WTC11 (cell line): Measurements from ENCODE around the gene PRKCE. TPM values are rescaled to one million over a fixed set of nuclear protein-coding genes. Genes with fewer than 3 reads are reported as not detected.

Source experiments
- ATAC-seq: fragments of 200-7000 bp; cut with Tn5 transposase; 2 replicates; pipeline ENCODE4 v1.10.0; 2021; ENCODE audit warnings: mild to moderate bottlenecking, moderate library complexity
- CTCF ChIA-PET: fragments of 300-600 bp; sonication (Branson Sonifier 250); formaldehyde crosslinking; loops from one replicate; lab custom pipeline; 2021; ENCODE audit warnings: antibody characterized with exemption; lab: Charles Lee
- POLR2A ChIA-PET: fragments of 350-600 bp; sonication (Branson Sonifier 250); formaldehyde crosslinking; loops from one replicate; lab custom pipeline; 2021; ENCODE audit warnings: antibody characterized with exemption; lab: Charles Lee
- DNase-seq: peaks from one replicate; pipeline ENCODE4 v3.0.0; 2021; ENCODE audit warnings: low spot score
- H3K27ac Mint-ChIP-seq: 2 replicates; pipeline ENCODE4 v1.8.0; 2021; ENCODE audit warnings: mixed read lengths
- H3K27me3 Mint-ChIP-seq: 2 replicates; pipeline ENCODE4 v1.8.0; 2021; ENCODE audit warnings: low read depth, mild to moderate bottlenecking, moderate library complexity, mixed read lengths
- H3K36me3 Mint-ChIP-seq: 2 replicates; pipeline ENCODE4 v1.8.0; 2021; ENCODE audit warnings: mixed read lengths
- H3K4me1 Mint-ChIP-seq: 2 replicates; pipeline ENCODE4 v1.8.0; 2022; ENCODE audit warnings: mixed read lengths
- H3K4me3 Mint-ChIP-seq: 2 replicates; pipeline ENCODE4 v1.8.0; 2021; ENCODE audit warnings: mild to moderate bottlenecking, moderate library complexity, mixed read lengths
- H3K9me3 Mint-ChIP-seq: 2 replicates; pipeline ENCODE4 v1.8.0; 2021; ENCODE audit warnings: mixed read lengths
- ARID4B ChIP-seq: sonication (generic); formaldehyde crosslinking; IDR thresholded peaks from 2 replicates; pipeline ENCODE4 v1.8.0; 2023; ENCODE audit warnings: missing genetic modification reagents, mild to moderate bottlenecking, borderline replicate concordance
- CREB1 ChIP-seq: sonication (generic); formaldehyde crosslinking; IDR thresholded peaks from 2 replicates; pipeline ENCODE4 v1.8.0; 2023; ENCODE audit warnings: mild to moderate bottlenecking, missing genetic modification reagents
- EMX1 ChIP-seq: fragments of 250-450 bp; sonication (Bioruptor Pico); IDR thresholded peaks from 2 replicates; pipeline ENCODE4 v1.8.0; 2021; ENCODE audit warnings: mild to moderate bottlenecking
- ESRRA ChIP-seq: sonication (generic); formaldehyde crosslinking; IDR thresholded peaks from 2 replicates; pipeline ENCODE4 v1.8.1; 2022; ENCODE audit warnings: mild to moderate bottlenecking, missing genetic modification reagents, borderline replicate concordance
- ETV6 ChIP-seq: sonication (generic); formaldehyde crosslinking; IDR thresholded peaks from 2 replicates; pipeline ENCODE4 v1.8.1; 2022; ENCODE audit warnings: mild to moderate bottlenecking, missing genetic modification reagents
- GTF2I ChIP-seq: fragments of 250-450 bp; sonication (Bioruptor Pico); conservative IDR thresholded peaks from 2 replicates; pipeline ENCODE4 v1.4.0; 2021; ENCODE audit warnings: mild to moderate bottlenecking
- HMGA2 ChIP-seq: fragments of 250-450 bp; sonication (Bioruptor Pico); IDR thresholded peaks from 2 replicates; pipeline ENCODE4 v1.4.0; 2021; ENCODE audit warnings: mild to moderate bottlenecking, moderate library complexity
- JAZF1 ChIP-seq: fragments of 250-450 bp; sonication (Bioruptor Pico); IDR thresholded peaks from 2 replicates; pipeline ENCODE4 v1.9.0; 2021; ENCODE audit warnings: moderate library complexity, mild to moderate bottlenecking, inconsistent platforms
- JUN ChIP-seq: sonication (generic); formaldehyde crosslinking; IDR thresholded peaks from 2 replicates; pipeline ENCODE4 v1.8.0; 2023; ENCODE audit warnings: mild to moderate bottlenecking, missing genetic modification reagents
- NFATC4 ChIP-seq: fragments of 250-450 bp; sonication (Bioruptor Pico); IDR thresholded peaks from 2 replicates; pipeline ENCODE4 v1.9.0; 2021; ENCODE audit warnings: mild to moderate bottlenecking
- NFE2L1 ChIP-seq: sonication (generic); formaldehyde crosslinking; IDR thresholded peaks from 2 replicates; pipeline ENCODE4 v1.8.1; 2023; ENCODE audit warnings: missing genetic modification reagents
- NR1H2 ChIP-seq: sonication (generic); formaldehyde crosslinking; IDR thresholded peaks from 2 replicates; pipeline ENCODE4 v1.9.0; 2021; ENCODE audit warnings: mild to moderate bottlenecking, moderate library complexity, missing genetic modification reagents
- NR3C1 ChIP-seq: sonication (generic); formaldehyde crosslinking; conservative IDR thresholded peaks from 2 replicates; pipeline ENCODE4 v1.8.1; 2023; ENCODE audit warnings: low read depth, mild to moderate bottlenecking, missing genetic modification reagents
- RORB ChIP-seq: fragments of 250-450 bp; sonication (Bioruptor Pico); IDR thresholded peaks from 2 replicates; pipeline ENCODE4 v1.9.0; 2021; ENCODE audit warnings: mild to moderate bottlenecking
- ZBTB21 ChIP-seq: sonication (generic); formaldehyde crosslinking; IDR thresholded peaks from 2 replicates; pipeline ENCODE4 v1.8.1; 2023; ENCODE audit warnings: mild to moderate bottlenecking, missing genetic modification reagents, borderline replicate concordance
- ZBTB43 ChIP-seq: sonication (generic); formaldehyde crosslinking; IDR thresholded peaks from 2 replicates; pipeline ENCODE4 v1.8.1; 2023; ENCODE audit warnings: mild to moderate bottlenecking, missing genetic modification reagents
- ZNF281 ChIP-seq: sonication (generic); formaldehyde crosslinking; IDR thresholded peaks from 2 replicates; pipeline ENCODE4 v1.8.0; 2023; ENCODE audit warnings: mild to moderate bottlenecking, missing genetic modification reagents
- ZNF423 ChIP-seq: fragments of 250-450 bp; sonication (Bioruptor Pico); IDR thresholded peaks from 2 replicates; pipeline ENCODE4 v2.1.2; 2022; ENCODE audit warnings: mild to moderate bottlenecking, moderate library complexity
- total RNA-seq: library from RNA; stranded (reverse); gene quantifications from 3 replicates; pipeline ENCODE4 v1.2.3, GENCODE V29; 2021
- TF ChIP-seq, protein P1 (sequence below): fragments of 250-450 bp; sonication (Bioruptor Pico); IDR thresholded peaks from 2 replicates; pipeline ENCODE4 v1.9.0; 2021; ENCODE audit warnings: mild to moderate bottlenecking, borderline replicate concordance
- TF ChIP-seq, protein P2 (sequence below): sonication (generic); formaldehyde crosslinking; IDR thresholded peaks from 2 replicates; pipeline ENCODE4 v1.8.0; 2022; ENCODE audit warnings: mild to moderate bottlenecking, missing genetic modification reagents

PRKCE gene
- total RNA-seq, 1 experiment from 2014 or later = 5.8 TPM

DNA sequence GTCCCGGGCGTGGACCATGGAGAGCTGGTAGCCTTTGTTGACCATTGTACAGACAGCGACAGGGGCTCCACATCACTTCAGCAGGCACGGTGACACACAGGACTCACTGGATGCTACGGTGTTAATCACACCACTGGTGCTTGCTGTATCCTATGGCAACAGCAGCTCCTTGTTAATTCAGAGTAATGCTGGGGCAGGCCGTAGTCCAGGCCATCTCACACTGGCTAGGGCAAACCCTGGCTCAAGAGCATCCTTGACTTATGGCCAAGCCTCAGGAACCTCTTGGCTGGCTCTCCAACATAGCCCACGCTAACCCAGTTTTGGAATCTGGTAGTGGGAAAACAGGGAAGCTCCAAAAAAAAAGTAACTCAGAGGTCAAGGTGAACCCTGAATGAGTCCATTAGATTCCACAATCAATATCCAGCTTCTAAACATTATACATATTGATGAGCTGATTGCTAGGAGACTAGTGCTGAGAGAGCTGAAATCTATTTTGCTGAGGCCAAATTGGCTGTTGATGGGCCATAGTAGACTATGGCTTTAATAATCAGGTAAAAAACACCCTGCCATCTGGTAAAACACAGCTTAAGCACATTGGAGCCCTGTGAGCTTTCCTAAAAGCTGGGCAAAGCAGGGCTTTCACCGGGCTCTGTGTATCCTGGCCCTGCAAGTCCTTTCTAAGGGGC lies 253.6 kb downstream of the PRKCE start:
- H3K27ac Mint-ChIP-seq = no peak overlapping the region
- no peaks in the 10 kb centered on the region for H3K9me3 Mint-ChIP-seq
- POLR2A ChIA-PET = no interaction called here
- CTCF ChIA-PET = interaction anchor here (0.5 kb wide), 1 partner anchor 315 kb away, joined by 4 read pairs; no protein-coding TSS in a partner anchor
- no peaks in the 10 kb centered on the region for H3K27me3 Mint-ChIP-seq
- no peak overlapping the region for H3K4me3 Mint-ChIP-seq
- ATAC-seq (no peak), DNase-seq (no peak)
- peaks cover 5% of the 10 kb centered on the region for H3K4me1 Mint-ChIP-seq
- H3K36me3 Mint-ChIP-seq = no peaks in the 10 kb centered on the region
- TF ChIP-seq EMX1 (no peak), ZNF281 (CRISPR knock-in tag) (no peak), CREB1 (CRISPR knock-in tag) (no peak), ESRRA (CRISPR knock-in tag) (no peak), NR1H2 (CRISPR knock-in tag) (no peak), ETV6 (CRISPR knock-in tag) (no peak), ZBTB43 (CRISPR knock-in tag) (no peak), ARID4B (CRISPR knock-in tag) (no peak), GTF2I (CRISPR knock-in tag) (no peak), NR3C1 (CRISPR knock-in tag) (no peak), NFE2L1 (CRISPR knock-in tag) (no peak), NFATC4 (CRISPR knock-in tag) (no peak), ZNF423 (CRISPR knock-in tag) (no peak)

DNA sequence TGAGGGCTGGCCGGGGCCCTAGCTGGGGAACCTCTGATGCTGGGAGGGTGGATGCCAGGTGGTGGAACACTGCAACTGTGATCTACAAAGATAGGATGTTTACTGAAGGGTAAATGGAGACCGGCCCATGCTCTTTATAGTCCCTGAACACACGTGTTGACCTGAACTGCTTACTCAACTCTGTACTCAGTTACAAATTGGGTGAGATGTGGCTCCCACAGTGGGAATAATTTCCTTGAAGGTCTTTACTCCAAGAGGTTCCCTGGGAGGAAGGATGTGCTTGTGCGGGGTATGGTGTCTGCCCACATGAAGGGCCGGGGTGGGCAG lies 254.1 kb downstream of the PRKCE start:
- ATAC-seq (no peak), DNase-seq (no peak)
- Mint-ChIP-seq H3K4me3 (no peak overlapping the region), H3K36me3 (no peaks in the 10 kb centered on the region), H3K9me3 (no peaks in the 10 kb centered on the region), H3K4me1 (peaks cover 10% of the 10 kb centered on the region), H3K27ac (no peak overlapping the region), H3K27me3 (no peaks in the 10 kb centered on the region)
- CTCF ChIA-PET = interaction anchor here (1.2 kb wide), 1 partner anchor 37 kb away, joined by 4 read pairs; no protein-coding TSS in a partner anchor
- POLR2A ChIA-PET = no interaction called here
- TF ChIP-seq, protein P1, sequence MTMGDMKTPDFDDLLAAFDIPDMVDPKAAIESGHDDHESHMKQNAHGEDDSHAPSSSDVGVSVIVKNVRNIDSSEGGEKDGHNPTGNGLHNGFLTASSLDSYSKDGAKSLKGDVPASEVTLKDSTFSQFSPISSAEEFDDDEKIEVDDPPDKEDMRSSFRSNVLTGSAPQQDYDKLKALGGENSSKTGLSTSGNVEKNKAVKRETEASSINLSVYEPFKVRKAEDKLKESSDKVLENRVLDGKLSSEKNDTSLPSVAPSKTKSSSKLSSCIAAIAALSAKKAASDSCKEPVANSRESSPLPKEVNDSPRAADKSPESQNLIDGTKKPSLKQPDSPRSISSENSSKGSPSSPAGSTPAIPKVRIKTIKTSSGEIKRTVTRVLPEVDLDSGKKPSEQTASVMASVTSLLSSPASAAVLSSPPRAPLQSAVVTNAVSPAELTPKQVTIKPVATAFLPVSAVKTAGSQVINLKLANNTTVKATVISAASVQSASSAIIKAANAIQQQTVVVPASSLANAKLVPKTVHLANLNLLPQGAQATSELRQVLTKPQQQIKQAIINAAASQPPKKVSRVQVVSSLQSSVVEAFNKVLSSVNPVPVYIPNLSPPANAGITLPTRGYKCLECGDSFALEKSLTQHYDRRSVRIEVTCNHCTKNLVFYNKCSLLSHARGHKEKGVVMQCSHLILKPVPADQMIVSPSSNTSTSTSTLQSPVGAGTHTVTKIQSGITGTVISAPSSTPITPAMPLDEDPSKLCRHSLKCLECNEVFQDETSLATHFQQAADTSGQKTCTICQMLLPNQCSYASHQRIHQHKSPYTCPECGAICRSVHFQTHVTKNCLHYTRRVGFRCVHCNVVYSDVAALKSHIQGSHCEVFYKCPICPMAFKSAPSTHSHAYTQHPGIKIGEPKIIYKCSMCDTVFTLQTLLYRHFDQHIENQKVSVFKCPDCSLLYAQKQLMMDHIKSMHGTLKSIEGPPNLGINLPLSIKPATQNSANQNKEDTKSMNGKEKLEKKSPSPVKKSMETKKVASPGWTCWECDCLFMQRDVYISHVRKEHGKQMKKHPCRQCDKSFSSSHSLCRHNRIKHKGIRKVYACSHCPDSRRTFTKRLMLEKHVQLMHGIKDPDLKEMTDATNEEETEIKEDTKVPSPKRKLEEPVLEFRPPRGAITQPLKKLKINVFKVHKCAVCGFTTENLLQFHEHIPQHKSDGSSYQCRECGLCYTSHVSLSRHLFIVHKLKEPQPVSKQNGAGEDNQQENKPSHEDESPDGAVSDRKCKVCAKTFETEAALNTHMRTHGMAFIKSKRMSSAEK (CRISPR knock-in tag) = no peak
- no peak for TF ChIP-seq ZBTB21 (CRISPR knock-in tag)
- no peak for TF ChIP-seq JUN (CRISPR knock-in tag)
- no peak for TF ChIP-seq HMGA2 (CRISPR knock-in tag)
- no peak for TF ChIP-seq RORB
- TF ChIP-seq ESRRA (CRISPR knock-in tag) = no peak
- TF ChIP-seq JAZF1 = no peak
- TF ChIP-seq, protein P2, sequence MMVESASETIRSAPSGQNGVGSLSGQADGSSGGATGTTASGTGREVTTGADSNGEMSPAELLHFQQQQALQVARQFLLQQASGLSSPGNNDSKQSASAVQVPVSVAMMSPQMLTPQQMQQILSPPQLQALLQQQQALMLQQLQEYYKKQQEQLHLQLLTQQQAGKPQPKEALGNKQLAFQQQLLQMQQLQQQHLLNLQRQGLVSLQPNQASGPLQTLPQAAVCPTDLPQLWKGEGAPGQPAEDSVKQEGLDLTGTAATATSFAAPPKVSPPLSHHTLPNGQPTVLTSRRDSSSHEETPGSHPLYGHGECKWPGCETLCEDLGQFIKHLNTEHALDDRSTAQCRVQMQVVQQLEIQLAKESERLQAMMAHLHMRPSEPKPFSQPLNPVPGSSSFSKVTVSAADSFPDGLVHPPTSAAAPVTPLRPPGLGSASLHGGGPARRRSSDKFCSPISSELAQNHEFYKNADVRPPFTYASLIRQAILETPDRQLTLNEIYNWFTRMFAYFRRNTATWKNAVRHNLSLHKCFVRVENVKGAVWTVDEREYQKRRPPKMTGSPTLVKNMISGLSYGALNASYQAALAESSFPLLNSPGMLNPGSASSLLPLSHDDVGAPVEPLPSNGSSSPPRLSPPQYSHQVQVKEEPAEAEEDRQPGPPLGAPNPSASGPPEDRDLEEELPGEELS (CRISPR knock-in tag) = no peak
